SK-MEL-5 (cell line): ENCODE data around the gene CENPO. TPM values are rescaled to one million over a fixed set of nuclear protein-coding genes. Genes with fewer than 3 reads are reported as not detected.
"Not testable (repeated sequence)": the region's sequence is repeated elsewhere in the genome, so short reads cannot be mapped to it uniquely, and the experiment has no call there.

Experiments
- DNase-seq: peaks from one replicate; pipeline ENCODE4 v3.0.0-alpha.2; 2016; ENCODE audit warnings: low read depth, low spot score
- in situ Hi-C: cut with HindIII; loops from 2 replicates; pipeline ENCODE4 v1.10.0; 2016; ENCODE audit warnings: low sequenced_read_pairs, high pct_unique_total_duplicates, low pct_unique_long_range_greater_than_20kb
- total RNA-seq: library from RNA; depleted of rRNA; stranded (reverse); fragments of >200 nt; shearing (Covaris generic); gene quantifications from 2 replicates; pipeline ENCODE4 v1.2.3, GENCODE V29; 2014

Gene CENPO
- total RNA-seq, 1 experiment from 2014 or later = 24.5 TPM

DNA sequence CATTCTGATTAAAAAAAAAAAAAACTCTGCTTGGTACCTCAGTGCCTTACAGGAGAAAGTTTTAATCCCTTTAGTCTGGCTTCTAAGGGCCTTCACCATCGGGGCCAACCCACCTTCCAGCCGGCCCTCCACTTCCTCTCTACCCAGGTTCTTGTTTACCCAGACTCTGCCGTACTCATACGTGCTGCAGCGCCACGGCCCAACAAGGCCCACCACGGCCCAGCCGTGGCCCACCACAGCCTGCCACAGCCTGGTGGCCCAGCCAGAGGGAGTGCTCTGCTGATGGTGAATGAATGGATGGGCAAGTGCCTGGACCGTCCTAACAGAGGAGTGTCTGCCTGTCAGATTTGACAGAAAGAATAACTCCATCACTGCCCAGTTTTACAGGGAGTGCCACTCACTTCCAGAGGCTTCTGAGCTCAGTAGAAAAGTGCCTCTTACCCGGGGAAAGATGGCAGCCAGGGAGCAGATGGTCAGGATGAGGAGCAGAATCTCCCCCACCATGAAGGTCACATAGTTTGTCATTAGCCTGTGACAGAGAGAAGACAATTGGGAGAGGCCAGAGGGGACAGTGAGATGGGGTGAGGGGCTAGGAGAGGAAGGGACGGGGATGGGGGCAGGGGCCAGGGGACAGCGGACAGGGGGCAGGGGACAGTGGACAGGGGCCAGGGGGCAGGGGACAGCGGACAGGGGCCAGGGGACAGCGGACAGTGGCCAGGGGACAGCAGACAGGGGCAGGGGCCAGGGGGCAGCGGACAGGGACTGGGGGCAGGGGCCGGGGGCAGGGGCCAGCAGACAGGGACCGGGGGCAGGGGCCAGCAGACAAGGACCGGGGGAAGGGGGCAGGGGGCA is 38.2 kb downstream of the CENPO start:
- no peak for DNase-seq

GRCh38 chr2:24832073-24832461 is 38.8 kb downstream of the CENPO start:
- in situ Hi-C loops = no loop called here
- no peak for DNase-seq

More for the DNA sequence above, 38.2 kb downstream of the CENPO start:
- in situ Hi-C loops = no loop called here

- in situ Hi-C loops = no loop called here
- DNase-seq = no peak
Observed at GRCh38 chr2:24832521-24832920, 39.3 kb downstream of the CENPO start.

GRCh38 chr2:24832931-24833701 is 39.9 kb downstream of the CENPO start:
- in situ Hi-C loops = no loop called here
- no peak for DNase-seq

DNA sequence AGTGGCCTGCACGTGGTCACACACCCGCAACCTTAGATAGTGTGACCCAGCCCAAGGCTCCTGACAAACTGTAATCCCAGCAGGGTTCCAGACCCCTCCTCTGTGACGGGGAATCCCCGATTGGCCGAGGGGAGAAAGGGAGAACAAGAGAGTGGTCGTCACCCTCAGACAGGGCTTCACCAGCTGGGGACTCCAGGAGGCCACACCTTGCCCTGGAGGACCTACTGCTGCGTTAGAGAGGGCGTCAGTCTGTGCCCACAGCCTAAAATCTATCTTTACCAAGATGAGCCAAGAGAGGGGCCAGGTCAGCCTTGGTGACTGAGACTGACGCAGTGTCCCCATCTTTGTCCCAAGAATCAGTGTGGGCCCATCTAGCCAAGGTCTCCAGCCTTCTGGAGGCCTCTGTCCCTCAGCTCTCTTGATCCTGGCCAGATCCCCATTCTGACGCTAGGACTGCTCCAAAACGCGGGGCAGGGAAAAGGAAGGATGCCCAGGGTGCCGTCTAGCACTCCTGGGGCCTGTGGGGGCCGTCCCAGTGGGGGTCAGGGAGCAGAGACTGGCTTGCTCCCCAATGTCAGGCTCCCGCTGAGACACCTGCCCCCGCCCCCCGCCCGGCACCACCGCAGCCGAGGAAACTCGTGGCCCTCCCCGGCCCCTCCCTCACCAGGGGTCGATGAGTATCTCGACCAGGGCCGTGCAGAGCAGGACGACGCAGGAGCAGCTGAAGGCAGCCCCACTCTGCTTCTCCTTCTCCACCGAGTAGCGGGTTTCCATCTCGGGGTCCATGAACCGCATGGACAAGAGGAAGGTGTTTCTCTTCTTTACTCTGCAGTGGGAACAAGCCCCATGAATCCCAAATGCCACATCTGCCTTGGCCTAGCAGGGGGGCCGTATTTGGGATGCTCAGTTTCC is 40.9 kb downstream of the CENPO start:
- in situ Hi-C loops = no loop called here
- DNase-seq = no peak

DNA sequence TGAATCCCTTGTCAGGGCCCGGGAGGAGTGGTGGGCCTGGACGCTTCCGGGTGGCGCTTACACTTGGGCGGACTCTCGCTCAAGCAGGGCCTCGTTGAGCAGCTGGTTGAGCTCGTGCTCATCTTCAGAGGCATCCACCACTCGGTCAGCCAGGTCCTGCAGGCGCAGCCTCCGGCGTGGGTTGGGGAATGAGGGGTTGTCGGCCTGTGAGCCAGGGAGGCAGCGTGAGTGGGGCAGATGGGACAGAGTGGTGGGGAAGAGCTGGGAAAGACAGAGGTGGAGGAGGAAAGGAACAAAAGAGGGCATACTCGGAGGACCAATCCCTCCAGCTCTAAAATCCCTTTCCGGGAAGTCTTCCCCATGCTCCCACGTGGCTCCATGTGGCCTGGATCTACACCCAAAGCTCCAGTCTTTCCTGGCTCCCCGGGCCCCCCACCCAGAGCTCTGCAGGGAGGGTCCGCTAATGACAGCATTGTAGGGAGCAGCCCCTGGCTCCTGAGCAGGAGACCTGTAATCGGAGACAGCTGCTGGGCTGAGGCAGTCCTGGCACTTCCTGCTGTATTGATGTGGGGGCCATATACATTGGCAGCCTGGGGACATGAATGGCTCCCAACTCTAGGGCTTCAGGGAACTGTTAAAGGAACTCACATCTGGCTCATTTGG is 41.6 kb downstream of the CENPO start:
- DNase-seq = no peak
- in situ Hi-C loops = no loop called here

DNA sequence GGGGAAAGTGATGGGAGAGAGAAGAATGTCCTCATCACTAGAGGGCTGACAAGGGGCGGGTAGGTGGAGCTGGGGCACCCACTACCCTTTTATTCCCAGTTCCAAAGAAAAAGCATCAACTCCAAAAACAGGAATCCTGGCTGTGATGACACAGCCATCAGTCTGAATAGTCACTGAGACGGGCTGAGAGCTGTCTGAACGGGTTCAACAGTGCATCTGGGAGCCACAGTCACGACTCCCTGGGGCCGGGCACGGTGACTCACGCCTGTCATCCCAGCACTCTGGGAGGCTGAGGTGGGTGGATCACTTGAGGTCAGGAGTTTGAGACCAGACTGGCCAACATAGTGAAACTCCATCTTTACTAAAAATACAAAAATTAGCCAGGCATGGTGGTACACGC is 42.2 kb downstream of the CENPO start:
- DNase-seq, in situ Hi-C loops: not testable (repeated sequence)

DNA sequence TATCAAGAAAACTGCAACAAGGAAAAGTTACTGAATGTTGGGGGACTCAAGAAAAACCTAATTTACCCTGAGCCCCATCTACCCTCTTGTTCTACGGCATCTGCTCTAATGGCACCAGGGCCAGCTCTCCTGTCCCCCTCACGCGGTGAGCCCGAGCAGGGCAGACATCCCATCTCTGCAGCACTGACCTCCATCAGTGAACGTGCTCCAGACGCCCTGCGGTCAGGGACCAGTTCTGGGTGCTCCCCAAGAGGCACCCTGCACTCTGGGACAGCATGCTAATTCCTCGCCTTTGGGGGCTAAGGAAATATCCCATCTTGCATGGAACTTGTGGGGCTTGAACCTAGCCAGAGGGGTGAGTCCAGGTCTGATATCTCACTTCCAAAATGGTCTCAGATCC is 43.0 kb downstream of the CENPO start:
- in situ Hi-C loops = no loop called here
- DNase-seq = no peak

DNA sequence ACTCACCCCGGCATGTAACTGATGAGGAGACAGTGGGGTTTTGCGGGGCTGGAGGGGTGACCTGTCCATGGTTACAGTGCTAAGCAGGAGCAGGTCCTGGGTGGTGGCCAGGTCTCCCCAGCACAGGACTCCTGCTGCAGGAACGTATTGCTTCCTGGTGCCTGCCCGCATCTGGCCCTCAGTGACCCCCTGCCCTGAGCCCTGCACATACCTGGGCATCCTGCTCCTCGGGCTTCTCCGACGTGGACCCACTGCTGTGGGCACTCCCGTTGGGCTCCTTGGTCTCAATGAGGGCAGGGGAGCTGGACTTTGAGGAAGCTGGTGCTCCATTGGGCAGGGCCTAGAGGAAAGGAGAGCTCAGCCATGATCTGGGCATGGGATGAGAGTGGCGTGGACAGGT is 43.5 kb downstream of the CENPO start:
- in situ Hi-C loops = no loop called here

DNA sequence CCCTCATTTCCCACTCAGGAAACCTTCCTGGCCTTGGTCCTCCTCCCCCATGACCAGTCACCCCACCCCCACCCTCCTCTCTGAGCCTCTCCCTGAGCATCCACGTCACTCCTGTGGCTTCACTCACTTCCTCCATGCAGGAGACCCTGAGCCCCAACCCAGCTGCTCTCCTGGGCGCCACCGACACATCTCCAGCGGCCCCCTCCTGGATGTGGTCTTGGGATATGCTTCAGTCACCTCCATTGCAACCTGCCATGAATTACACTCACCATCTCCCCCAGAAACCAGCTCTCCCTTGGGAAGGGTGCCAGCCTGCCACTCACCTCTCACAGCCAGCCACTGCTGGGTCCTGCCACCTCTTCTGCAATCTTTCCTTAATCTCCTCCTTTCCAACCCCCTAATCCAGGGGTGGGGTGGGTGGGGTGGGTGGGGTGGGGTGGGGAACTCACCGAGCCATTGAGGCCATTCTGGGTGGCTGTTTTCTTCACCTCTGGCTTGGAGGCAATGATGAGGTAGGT is 44.8 kb downstream of the CENPO start:
- in situ Hi-C loops = no loop called here
- no peak for DNase-seq

More for the DNA sequence above, 43.5 kb downstream of the CENPO start:
- DNase-seq = no peak

DNA sequence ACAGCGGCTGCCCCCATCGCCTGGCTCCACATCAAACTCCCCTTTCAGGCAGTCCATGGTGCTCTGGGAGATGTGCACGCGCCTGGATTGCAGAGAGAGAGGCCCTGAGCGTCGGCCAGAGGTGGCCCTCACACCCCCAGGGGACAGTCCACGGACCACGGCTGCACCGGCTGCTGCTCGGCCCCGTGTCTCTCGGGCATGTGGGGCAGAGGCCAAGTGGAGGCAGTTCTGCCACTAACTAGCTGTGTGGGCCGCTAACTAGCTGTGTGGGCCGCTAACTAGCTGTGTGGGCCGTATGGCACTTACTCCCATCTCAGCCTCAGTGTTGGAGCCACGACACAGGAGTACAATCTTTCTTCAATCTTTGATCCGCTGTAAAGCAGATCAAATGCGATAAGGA is 45.3 kb downstream of the CENPO start:
- in situ Hi-C loops = no loop called here
- no peak for DNase-seq

DNA sequence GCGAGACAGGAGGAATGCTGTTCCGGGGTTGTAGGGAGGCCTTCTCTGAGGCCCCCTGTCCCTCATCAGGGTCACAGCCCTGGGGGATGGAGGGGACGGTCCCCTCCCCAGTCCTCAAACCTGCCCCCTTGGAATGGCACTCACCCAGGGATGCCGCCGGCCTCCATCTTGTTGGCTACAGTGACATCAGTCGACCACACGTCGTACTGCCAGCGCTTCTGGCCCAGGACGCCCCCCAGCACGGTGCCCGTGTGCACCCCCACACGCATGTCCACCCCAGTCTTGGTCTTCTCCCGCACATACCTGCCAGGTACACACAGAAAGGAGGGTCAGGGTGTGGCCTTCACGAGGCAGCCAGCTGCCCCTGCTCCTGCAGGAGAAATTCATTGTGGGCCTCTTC is 46.5 kb downstream of the CENPO start:
- in situ Hi-C loops = no loop called here
- DNase-seq = no peak

DNA sequence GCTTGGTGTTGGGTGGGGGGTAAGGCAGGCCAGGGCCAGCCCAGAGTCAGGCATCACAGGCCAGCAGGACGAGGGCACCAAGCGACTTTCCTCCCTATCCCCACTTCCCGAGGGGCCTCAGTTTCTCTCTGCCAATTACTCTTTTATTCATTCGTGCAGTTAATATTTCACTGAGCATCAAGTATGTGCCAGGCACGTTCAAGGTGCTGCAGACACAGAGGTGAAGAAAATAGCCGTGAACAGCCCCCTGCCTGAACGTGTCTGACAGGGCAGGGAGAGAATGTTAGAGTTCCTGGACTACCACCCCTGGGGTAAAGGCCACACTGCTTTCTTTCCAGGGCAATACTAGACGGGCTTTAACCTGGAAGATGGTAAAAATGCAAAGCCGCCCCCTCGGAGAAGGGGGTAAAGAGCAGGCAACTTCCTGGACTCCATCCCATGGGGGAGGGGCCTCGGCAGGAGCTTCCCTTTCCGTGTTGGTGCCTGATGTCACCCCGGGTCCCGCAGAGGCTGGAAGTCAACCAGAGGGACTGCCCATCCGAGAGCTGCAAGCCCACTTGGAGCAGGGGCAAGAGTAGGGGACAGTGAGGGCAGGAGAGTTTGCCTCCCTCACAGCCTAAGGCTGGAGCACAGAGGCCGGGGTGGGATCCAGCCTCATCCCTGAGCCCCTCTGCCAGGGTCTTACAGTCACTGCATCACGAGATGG is 47.1 kb downstream of the CENPO start:
- no peak for DNase-seq
- in situ Hi-C loops = no loop called here

GRCh38 chr2:24840962-24841945 is 48.0 kb downstream of the CENPO start:
- in situ Hi-C loops = no loop called here
- DNase-seq = no peak

- DNase-seq = no peak
- in situ Hi-C loops = no loop called here
Observed at GRCh38 chr2:24842081-24843050, 49.1 kb downstream of the CENPO start.
